HEK293T (cell line): Measurements from ENCODE around the gene LUZP2.

Experiments
- ARNT ChIP-seq: fragments of 450-650 bp; IDR thresholded peaks from 2 replicates; pipeline ENCODE4 v1.6.1; 2017; ENCODE audit warnings: mild to moderate bottlenecking
- ELF4 ChIP-seq: fragments of 450-650 bp; IDR thresholded peaks from 2 replicates; pipeline ENCODE4 v1.6.1; 2017; ENCODE audit warnings: antibody characterized with exemption
- FOXA1 ChIP-seq: fragments of 450-650 bp; IDR thresholded peaks from 2 replicates; pipeline ENCODE4 v1.6.1; 2016; ENCODE audit warnings: mild to moderate bottlenecking
- FOXK2 ChIP-seq: fragments of 450-650 bp; IDR thresholded peaks from 2 replicates; pipeline ENCODE4 v1.6.1; 2016; ENCODE audit warnings: mild to moderate bottlenecking
- FOXM1 ChIP-seq: fragments of 450-650 bp; IDR thresholded peaks from 2 replicates; pipeline ENCODE4 v1.6.1; 2017; ENCODE audit warnings: mild to moderate bottlenecking, borderline replicate concordance
- HDGF ChIP-seq: fragments of 450-650 bp; IDR thresholded peaks from 2 replicates; pipeline ENCODE4 v1.6.1; 2017; ENCODE audit warnings: antibody characterized with exemption, borderline replicate concordance
- L3MBTL2 ChIP-seq: fragments of 450-650 bp; conservative IDR thresholded peaks from 2 replicates; pipeline ENCODE4 v1.6.1; 2016; ENCODE audit warnings: mild to moderate bottlenecking
- LEF1 ChIP-seq: fragments of 450-650 bp; IDR thresholded peaks from 2 replicates; pipeline ENCODE4 v1.6.1; 2017; ENCODE audit warnings: mild to moderate bottlenecking, borderline replicate concordance
- NFRKB ChIP-seq: fragments of 450-650 bp; IDR thresholded peaks from 2 replicates; pipeline ENCODE4 v1.6.1; 2016; ENCODE audit warnings: mild to moderate bottlenecking, moderate library complexity
- SP1 ChIP-seq: fragments of 450-650 bp; IDR thresholded peaks from 2 replicates; pipeline ENCODE4 v1.6.1; 2017
- SUZ12 ChIP-seq: fragments of 450-650 bp; IDR thresholded peaks from 2 replicates; pipeline ENCODE4 v1.6.1; 2016; ENCODE audit warnings: mild to moderate bottlenecking
- TARDBP ChIP-seq: fragments of 450-650 bp; IDR thresholded peaks from 2 replicates; pipeline ENCODE4 v1.6.1; 2016
- ZNF384 ChIP-seq: fragments of 450-650 bp; IDR thresholded peaks from 2 replicates; pipeline ENCODE4 v1.6.1; 2016

GRCh38 chr11:24531528-24531927 is 34.7 kb downstream of the LUZP2 start:
- TF ChIP-seq SP1 = no peak
- TF ChIP-seq ARNT = no peak
- TF ChIP-seq ELF4 = no peak
- no peak for TF ChIP-seq FOXA1
- no peak for TF ChIP-seq ZNF384
- no peak for TF ChIP-seq FOXK2
- no peak for TF ChIP-seq FOXM1
- no peak for TF ChIP-seq LEF1
- no peak for TF ChIP-seq TARDBP
- TF ChIP-seq SUZ12 = no peak
- no peak for TF ChIP-seq NFRKB
- TF ChIP-seq HDGF = no peak
- TF ChIP-seq L3MBTL2 = no peak
